Measurements from ENCODE around the gene TNFRSF9.

TNFRSF9 gene

DNA sequence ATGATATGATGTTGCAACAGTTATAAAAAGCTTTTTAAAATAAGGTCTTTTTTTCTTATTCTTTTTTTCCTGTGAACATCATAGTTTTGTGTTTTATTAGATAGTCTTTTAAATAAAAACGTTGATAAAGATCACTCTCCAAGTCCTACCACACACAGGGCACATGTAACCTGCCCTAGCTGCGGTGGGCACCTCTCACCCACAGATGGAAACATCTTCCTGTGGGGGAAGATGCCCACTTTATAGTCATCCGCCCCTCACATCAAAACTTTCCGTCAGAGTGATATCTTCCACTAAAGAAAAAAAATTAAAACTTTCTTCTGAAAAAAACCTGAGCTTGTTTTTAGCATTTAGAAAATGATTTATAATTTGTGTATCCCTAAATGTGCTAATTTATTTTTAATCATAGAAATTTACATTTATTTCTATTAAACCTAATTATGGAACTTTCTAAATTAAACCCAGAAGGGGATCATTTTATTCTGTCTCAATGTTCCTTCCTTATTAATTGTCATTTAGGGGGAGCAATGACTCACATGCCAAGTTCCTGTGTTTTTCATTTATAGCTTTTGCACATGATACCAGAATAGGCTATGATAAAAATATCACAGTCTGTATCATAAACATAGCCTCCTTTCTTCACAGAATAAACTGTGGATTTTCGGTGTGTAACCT lies 24.7 kb downstream of the TNFRSF9 start:
- DNase-seq: no peak

DNA sequence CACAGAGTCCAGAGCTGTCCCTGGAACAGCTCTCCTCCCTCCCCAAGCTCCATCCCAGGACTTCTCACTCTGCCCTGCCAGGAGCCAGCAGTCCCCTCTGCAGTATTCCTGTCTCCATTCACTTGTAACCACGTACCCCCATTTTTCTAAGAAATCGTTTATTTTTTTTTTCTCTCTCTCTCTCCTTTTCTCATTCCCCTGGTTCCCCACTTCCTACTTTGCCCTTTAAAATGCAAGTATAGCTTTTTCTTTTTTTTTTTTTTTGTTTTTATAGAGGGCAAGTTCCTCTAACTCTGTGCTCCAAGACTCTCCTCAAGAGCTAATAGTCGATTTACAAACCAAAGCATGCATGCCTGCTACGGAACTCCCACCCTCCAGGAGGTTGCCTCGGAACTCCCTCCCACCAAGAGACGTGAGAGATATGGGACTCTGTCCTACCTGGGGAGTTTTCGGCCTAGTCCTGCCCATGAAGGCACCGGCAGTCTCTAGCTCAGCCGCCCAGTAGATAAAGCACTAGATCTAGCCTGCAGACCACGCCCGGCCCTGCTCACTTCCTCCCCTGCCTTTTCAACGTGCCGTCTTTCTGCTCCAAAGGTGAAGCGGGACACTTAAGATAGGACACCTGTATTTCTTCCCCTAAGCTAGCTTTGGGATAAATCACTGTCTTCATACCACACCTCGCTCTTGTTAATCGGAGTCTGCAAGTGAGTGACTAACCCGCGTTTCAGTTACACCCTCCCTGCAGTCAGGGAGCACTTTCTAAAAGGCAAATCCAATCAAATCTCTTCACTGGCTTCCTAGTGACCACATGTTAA lies 27.7 kb downstream of the TNFRSF9 start:
- no peak for DNase-seq

- no peak for DNase-seq
Observed at GRCh38 chr1:7912145-7912544, 28.5 kb downstream of the TNFRSF9 start.

GRCh38 chr1:7905262-7905661 lies 35.4 kb downstream of the TNFRSF9 start:
- DNase-seq: no peak

DNA sequence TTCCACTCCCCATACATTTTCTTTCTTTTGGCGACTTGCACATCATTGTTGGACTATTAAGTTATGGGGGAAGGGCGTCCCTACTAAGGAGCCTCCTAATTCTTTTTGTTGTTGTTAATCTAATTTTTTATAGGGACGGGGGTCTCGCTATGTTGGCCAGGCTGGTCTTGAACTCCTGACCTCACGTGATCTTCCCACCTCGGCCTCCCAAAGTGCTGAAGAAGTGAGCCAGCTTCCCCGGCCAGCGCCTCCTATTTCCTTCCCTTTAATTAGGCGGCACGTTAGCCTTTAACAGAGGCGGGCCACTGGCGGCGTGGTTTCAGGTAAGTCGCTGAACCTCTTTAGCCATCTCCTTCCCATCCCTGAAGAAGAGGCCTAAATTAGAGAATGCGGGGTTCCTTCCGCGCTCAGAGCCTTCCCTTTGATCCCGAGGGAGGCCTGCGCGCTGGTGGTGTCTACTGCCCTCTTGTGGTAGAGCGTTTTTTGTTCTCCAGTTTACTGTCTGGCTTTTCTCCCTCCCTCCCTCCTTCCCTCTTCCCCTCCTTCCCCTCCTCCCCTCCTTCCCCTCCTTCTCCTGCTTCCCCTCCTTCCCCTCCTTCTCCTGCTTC lies 38.1 kb downstream of the TNFRSF9 start:
- DNase-seq: peak; percentile 79

DNA sequence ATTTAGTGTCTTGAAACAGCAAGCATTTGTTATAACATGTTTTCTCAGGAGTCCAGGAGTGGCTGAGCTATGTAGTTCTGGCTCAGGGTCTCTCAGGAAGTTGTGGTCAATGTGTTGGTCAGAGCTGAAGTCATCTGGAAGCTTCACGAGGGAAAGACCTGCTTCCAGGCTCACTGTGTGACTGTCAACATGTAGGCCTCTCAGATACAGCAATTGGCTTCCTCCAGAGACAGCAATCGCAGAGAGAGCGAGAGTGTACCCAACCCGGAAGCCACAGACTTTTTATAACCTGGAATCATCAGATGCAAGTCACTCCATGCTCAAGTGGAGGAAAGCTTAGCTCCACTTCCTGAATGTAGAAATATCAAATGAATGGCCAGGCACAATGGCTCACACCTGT lies 40.9 kb downstream of the TNFRSF9 start:
- no peak for DNase-seq

DNA sequence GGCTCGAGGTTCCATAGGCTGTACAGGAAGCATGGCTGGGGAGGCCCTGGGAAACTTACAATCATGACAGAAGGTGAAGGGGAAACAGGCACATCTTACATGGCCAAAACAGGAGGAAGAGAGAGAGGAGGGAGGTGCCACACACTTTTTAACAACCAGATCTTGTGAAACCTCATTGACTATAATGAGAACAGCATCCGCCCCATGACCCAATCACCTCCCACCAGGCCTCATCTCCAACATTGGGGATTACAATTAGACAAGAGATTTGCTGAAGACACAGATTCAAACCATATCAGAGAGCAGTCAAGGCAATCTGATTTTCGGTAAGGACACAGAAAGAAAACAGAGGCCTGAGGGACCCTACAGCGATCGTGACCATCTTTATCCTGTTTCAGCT lies 41.7 kb downstream of the TNFRSF9 start:
- no peak for DNase-seq

DNA sequence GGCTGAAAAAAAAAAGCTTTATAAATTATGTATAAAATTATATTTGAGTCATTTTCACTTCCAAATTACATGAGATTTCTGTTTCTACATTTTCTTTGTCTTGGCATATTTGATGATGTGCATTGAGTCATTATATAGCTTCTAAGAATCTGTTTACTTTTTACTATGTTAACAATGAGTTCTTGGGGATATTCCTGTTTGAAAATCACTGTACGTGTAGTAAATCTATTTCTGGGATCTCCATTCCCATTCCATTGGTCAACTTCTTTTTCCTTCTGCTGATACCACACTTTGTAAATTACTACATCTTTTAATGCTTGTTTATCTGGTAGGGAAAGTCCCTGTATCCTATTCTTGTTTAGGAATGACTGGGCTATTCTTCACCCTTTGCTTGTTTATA lies 43.6 kb downstream of the TNFRSF9 start:
- DNase-seq: no peak

DNA sequence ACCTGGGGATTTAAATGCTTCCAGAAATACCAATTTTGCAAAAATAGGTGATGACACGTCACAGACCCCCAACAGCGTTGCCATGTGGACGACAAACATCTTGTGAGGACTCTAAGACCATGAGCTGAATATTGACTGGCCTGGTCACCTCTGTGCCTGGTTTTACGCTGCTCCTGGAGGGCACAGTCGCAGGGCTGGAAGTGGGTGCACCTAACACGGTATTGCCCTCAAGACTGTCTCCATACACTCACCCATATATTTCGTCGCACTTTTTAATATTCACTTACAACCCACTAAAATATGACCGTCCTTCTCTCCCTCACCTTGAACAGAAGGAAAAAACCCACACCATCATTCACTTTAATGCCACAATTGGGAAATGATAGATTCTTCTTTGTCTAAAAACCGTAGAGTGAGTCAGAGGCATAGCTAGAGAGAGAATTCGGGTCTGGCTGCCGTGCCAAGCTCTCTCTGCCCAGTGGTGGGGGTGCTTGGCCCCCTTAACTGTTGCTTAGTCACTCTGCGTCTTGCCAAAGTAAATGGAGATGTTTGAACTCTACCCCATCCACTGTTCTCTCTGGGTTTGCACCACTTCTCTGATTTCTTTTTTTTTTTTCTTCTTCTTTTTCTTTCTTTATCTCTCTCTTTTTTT lies 47.0 kb downstream of the TNFRSF9 start:
- peak; percentile 61 for DNase-seq

- DNase-seq: no peak
Observed at GRCh38 chr1:7891804-7892203, 48.8 kb downstream of the TNFRSF9 start.

DNA sequence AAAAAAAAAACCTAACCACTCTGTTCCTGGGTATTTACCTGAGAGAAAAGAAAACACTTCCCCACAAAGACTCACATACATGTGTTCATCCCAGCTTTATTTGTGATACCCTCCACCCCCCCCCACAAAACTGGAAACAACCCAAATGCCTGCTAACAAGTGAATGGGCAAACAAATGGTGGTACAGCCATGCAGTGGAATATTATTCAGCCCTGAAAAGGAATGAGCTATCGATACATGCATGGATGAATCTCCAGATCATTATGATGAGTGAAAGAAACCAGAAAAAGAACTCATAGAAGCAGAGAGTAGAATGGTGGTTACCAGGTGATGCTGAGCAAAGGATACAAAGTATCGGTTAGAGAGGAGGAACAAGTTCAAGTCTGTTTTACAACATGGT lies 49.8 kb downstream of the TNFRSF9 start:
- no peak for DNase-seq

DNA sequence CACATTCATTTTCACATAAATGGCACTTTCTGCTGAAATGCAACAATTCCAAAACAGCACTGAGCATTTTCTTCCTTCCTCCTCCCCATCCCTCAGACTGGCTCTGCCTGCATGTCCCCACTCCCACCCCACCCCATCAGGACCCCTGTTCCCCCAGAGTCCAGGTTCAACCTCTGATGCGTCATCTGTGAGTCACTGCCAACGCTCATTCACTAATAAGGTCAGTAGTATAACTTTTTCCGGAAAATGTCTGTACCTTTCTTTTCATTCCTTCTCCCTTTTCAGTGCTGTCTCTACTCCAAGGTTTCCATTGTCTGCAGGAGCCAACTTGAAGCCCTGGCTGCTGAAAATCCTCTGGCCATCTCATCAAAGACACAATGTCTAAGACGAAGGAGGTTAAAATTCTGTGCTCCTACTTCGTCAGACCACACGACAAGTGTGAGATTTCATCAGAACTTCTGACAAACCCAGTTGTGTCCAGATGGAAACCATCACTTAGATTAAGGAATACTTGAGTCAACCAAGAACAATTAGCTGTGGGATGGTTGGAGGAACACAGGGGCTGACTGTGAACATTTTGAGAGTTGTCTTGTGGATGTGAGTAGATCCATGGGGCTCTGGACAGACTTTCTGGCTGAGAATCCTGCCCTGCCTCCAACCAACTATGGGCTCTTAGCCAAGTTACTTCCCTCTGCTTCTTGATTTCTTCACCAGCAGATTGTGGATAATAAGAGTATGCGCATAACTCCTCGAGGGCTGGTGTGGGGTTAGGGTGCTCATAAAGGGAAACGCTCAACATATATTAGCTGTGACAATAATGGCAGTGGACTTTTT lies 52.2 kb downstream of the TNFRSF9 start:
- peak; percentile 41 for DNase-seq

- DNase-seq: no peak
Observed at GRCh38 chr1:7886405-7886745, 54.3 kb downstream of the TNFRSF9 start.

- no peak for DNase-seq
Observed at GRCh38 chr1:7885513-7886404, 54.9 kb downstream of the TNFRSF9 start.

- no peak for DNase-seq
Observed at GRCh38 chr1:7884757-7885156, 55.9 kb downstream of the TNFRSF9 start.

- no peak for DNase-seq
Observed at GRCh38 chr1:7879228-7879627, 61.4 kb downstream of the TNFRSF9 start.

GRCh38 chr1:7878027-7878426 lies 62.6 kb downstream of the TNFRSF9 start:
- DNase-seq: no peak

DNA sequence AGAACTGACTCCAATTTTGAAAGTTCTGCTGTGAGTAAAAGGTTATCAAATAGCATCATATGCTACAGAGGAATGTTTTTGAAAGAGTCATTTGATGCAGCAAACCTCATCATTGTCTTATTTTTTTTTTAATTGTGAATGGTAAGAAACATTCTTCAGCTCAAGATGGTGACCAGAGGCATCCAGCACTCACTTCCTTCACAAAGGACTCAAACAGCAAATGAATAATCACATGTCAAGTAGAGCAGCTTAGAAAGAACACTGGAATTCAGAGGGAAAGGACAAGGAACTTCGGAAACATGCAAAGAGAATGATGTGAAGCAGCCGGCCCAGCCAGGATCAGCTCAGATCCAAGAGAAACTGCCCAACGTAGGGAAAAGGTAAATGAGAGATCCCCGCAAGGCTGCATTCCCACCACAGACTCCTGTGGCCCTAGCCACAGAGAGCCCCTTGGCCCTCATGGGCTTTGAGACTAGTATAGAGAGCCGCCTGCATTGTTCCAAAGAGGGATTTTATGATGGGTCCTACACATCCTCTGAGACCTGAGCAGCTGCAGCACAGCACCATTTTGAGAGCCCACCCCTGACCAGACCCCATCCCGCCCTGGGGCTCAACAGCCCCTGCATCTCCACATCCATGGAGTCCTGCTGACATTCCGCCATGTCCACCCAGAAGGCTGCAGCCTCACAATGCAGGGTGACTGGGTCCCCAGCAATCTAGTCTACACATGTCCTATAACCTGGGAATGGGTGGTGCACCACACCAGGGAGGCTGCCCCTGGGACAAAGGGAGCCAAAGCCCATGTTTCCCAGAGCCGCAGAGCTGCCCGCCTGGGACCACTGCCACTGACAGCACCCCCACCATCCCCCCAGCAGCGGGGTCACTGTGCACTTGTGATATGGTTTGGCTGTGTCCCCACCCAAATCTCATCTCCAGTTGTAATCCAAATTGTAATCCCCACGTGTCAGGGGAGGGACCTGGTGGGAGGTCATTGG lies 66.5 kb downstream of the TNFRSF9 start:
- DNase-seq: no peak

- DNase-seq: no peak
Observed at GRCh38 chr1:7871136-7871535, 69.5 kb downstream of the TNFRSF9 start.

Measured in fibroblast of skin of abdomen (primary cell).